ENCODE results near the gene CELSR2. TPM values are rescaled to one million over a fixed set of nuclear protein-coding genes. Genes with fewer than 3 reads are reported as not detected.

CELSR2 gene
- total and polyA plus RNA-seq, 11 donors: 1.6 to 11.9 (median 7.4) TPM

DNA sequence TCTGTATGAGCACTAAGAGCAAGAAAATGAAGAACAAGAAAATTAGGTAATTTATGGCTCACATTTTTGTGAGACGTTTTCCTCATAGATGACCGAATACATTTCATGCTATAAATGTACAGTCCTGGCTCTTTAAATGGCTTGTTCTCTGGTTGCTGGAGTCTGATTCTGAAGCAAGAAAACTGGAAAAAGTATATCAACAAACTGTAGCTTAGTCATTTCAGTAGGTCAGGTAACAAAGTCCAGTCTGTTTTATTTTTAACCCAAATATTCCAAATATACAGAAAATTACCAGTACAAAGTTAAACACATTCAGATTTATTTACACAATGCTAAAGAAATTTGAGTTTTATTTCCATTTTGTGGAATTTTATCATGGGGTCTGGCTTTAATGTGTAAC, 60.0 kb downstream of the CELSR2 start:
- no peak overlapping the region for H3K27ac ChIP-seq

DNA sequence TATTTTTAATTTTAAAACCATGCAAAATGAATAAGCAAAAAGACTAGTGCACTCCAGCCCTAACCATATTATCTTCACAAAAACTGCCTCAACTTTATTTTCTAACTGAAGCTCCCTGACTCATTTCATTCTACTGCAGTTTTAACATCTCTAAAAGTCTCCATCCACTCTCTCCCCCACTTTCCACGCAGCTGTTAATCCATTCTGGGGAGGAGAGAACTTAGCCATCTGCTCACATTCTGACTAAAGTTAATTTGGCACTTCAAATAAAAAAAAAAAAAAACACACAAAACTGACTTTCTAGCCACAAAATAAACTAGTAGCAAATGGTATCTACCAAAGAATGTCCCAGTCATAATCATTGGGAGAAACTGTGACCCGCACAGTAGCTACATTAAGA, 62.9 kb downstream of the CELSR2 start:
- intact Hi-C loops (cut with DNase I): no loop called here
- Histone ChIP-seq H3K27ac (no peak overlapping the region), H3K4me1 (peaks cover 0 to 19% (median 10%) of the 10 kb centered on the region in 12 donors), H3K4me3 (no peak overlapping the region), H3K36me3 (peaks cover 0 to 80% (median 45%) of the 10 kb centered on the region in 9 donors), H3K27me3 (no peaks in the 10 kb centered on the region), H3K9me3 (no peaks in the 10 kb centered on the region)
- TF ChIP-seq CTCF (IDR thresholded peaks at IDR 0.05) (no peak), POLR2A (IDR thresholded peaks at IDR 0.05) (no peak)
- DNase-seq: no peak
- ATAC-seq: no peak
- WGBS, 4 donors: 78 to 92% (median 89%) methylated on average over 2 of the region's 2 CpGs

More for the DNA sequence above, 60.0 kb downstream of the CELSR2 start:
- no peak overlapping the region for H3K4me3 ChIP-seq
- intact Hi-C loops (cut with DNase I): no loop called here
- no peak for DNase-seq
- peaks cover 0 to 48% (median 25%) of the 10 kb centered on the region in 12 donors for H3K4me1 ChIP-seq
- ATAC-seq: no peak
- no peak for TF ChIP-seq POLR2A (IDR thresholded peaks at IDR 0.05)
- 82 to 91% (median 85%) methylated on average over 2 of the region's 2 CpGs for WGBS, 4 donors
- H3K9me3 ChIP-seq: no peaks in the 10 kb centered on the region
- no peaks in the 10 kb centered on the region for H3K27me3 ChIP-seq
- H3K36me3 ChIP-seq: peaks cover 0 to 51% (median 20%) of the 10 kb centered on the region in 9 donors

- DNase-seq (no peak), ATAC-seq (peak in 3 of 4 donors; percentile 53 to 81 (median 63))
- Histone ChIP-seq H3K4me3 (no peak overlapping the region), H3K36me3 (peaks cover 0 to 89% (median 54%) of the 10 kb centered on the region in 9 donors), H3K4me1 (peaks cover 0 to 10% (median 2%) of the 10 kb centered on the region in 12 donors), H3K27ac (no peak overlapping the region), H3K9me3 (no peaks in the 10 kb centered on the region), H3K27me3 (no peaks in the 10 kb centered on the region)
- 74 to 95% (median 87%) methylated on average over 12 of the region's 12 CpGs for WGBS, 4 donors
- no peak for TF ChIP-seq CTCF (IDR thresholded peaks at IDR 0.05)
- TF ChIP-seq POLR2A (IDR thresholded peaks at IDR 0.05): no peak
- intact Hi-C loops (cut with DNase I): no loop called here
Observed at GRCh38 chr1:109312978-109313775, 63.8 kb downstream of the CELSR2 start.

- ATAC-seq (no peak), DNase-seq (no peak)
- no peak overlapping the region for H3K27ac ChIP-seq
- 95 to 100% (median 98%) methylated on average over 1 of the region's 1 CpG for WGBS, 4 donors
- peaks cover 0 to 100% (median 66%) of the 10 kb centered on the region in 9 donors for H3K36me3 ChIP-seq
- no peak overlapping the region for H3K4me3 ChIP-seq
- no peaks in the 10 kb centered on the region for H3K27me3 ChIP-seq
- no peaks in the 10 kb centered on the region for H3K9me3 ChIP-seq
- H3K4me1 ChIP-seq: peaks cover 0 to 6% (median 0%) of the 10 kb centered on the region in 12 donors
- intact Hi-C loops (cut with DNase I): loop anchor here in 1 of 10 donors (5.0 kb wide), 1 partner anchor 48 kb away; no protein-coding TSS in a partner anchor
- TF ChIP-seq CTCF (IDR thresholded peaks at IDR 0.05) (no peak), POLR2A (IDR thresholded peaks at IDR 0.05) (no peak)
Observed at GRCh38 chr1:109314795-109315194, 65.5 kb downstream of the CELSR2 start.
